ENCODE data around the gene TRPV2. TPM values are rescaled to one million over a fixed set of nuclear protein-coding genes. Genes with fewer than 3 reads are reported as not detected.

TRPV2 gene
- total RNA-seq, 2 donors from 2014 or later: 7.1 to 11.0 TPM

DNA sequence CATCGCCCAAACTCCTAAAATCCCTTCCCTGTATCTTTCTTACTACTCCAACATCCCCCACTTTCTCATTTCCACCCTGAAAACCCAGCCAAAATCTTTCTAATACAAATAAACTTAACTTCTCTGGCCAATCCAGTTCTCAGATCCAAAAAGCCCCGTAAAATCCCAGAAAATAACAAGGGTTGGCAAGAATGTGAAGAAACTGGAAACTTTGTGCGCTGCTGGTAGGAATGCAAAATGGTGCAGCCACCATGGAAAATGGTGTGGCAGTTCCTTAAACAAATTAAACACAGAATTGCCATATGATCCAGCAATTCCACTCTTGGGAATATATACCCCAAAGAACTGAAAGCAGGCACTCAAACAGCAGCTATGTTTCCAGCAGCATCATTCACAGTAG, 52.5 kb downstream of the TRPV2 start:
- TF ChIP-seq, protein P1, sequence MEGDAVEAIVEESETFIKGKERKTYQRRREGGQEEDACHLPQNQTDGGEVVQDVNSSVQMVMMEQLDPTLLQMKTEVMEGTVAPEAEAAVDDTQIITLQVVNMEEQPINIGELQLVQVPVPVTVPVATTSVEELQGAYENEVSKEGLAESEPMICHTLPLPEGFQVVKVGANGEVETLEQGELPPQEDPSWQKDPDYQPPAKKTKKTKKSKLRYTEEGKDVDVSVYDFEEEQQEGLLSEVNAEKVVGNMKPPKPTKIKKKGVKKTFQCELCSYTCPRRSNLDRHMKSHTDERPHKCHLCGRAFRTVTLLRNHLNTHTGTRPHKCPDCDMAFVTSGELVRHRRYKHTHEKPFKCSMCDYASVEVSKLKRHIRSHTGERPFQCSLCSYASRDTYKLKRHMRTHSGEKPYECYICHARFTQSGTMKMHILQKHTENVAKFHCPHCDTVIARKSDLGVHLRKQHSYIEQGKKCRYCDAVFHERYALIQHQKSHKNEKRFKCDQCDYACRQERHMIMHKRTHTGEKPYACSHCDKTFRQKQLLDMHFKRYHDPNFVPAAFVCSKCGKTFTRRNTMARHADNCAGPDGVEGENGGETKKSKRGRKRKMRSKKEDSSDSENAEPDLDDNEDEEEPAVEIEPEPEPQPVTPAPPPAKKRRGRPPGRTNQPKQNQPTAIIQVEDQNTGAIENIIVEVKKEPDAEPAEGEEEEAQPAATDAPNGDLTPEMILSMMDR (IDR thresholded peaks at IDR 0.05): no peak
- no peak for TF ChIP-seq POLR2A (IDR thresholded peaks at IDR 0.05)
- intact Hi-C loops (cut with DNase I): no loop called here

DNA sequence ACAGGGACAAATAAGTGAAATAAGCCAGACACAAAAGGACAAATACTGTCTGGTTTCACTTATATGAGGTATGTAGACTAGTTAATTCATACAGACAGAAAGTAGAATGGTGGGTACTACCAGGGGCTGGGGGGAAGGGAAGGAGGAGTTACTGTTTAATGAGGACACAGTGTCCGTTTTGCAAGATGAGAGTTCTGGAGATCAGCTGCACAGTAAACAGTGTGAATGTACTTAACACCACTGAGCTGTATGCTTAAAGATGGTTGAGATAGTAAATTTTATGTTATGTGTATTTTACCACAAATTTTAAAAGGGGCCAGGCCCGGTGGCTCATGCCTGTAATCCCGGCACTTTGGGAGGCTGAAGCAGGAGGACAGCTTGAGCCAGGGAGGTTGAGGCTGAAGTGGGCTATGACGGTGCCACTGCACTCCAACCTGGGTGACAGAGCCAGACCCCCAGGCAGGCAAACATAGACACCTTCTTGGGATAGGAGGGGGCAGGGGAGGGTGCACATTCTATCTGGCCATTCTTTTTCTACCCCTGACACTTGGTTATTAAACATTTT, 53.1 kb downstream of the TRPV2 start:
- Histone ChIP-seq H3K27ac (peak overlapping the region in 1 of 2 donors; percentile 22), H3K27me3 (replicated peaks; ENCODE audit: insufficient read depth) (no peaks in the 10 kb centered on the region), H3K36me3 (no peaks in the 10 kb centered on the region), H3K9me3 (no peaks in the 10 kb centered on the region), H3K4me3 (no peak overlapping the region), H3K4me1 (replicated peaks) (peaks cover 3% of the 10 kb centered on the region)
- TF ChIP-seq POLR2A (IDR thresholded peaks at IDR 0.05): no peak
- peak; percentile 30 for TF ChIP-seq POLR2AphosphoS5 (IDR thresholded peaks at IDR 0.05)
- 55% methylated on average over 4 of the region's 4 CpGs for WGBS
- peak; percentile 23 for DNase-seq (ENCODE audit: low spot score)
- intact Hi-C loops (cut with DNase I): no loop called here

More for the DNA sequence above, 52.5 kb downstream of the TRPV2 start:
- no peaks in the 10 kb centered on the region for H3K36me3 ChIP-seq
- H3K27me3 ChIP-seq (replicated peaks; ENCODE audit: insufficient read depth): no peaks in the 10 kb centered on the region
- H3K9me3 ChIP-seq: no peaks in the 10 kb centered on the region
- peaks cover 3% of the 10 kb centered on the region for H3K4me1 ChIP-seq (replicated peaks)
- H3K4me3 ChIP-seq: no peak overlapping the region
- peak overlapping the region in 1 of 2 donors; percentile 22 for H3K27ac ChIP-seq
- no peak for DNase-seq (ENCODE audit: low spot score)
- 20% methylated on average over 3 of the region's 3 CpGs for WGBS

DNA sequence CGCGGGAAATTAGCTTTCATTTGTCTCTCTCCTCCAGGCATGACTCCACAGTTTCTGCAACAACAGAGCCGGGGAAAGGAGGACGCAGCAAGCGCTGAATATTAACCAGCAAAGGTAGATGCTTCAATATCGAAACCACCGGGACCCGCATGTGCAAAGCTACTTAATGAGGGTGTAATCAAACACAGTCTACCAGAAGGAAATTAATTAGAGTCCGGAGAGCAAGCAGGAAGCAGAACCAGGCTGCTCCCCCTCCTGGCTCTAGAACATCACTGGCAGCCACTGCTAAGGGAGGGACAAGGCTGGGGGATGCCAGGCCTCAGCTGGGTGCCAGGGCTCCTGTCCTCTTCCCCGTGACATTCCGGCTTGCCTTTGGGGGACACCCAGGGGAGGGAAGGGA, 54.9 kb downstream of the TRPV2 start:
- Histone ChIP-seq H3K4me1 (replicated peaks) (peaks cover 3% of the 10 kb centered on the region), H3K4me3 (no peak overlapping the region), H3K27me3 (replicated peaks; ENCODE audit: insufficient read depth) (no peaks in the 10 kb centered on the region), H3K9me3 (no peaks in the 10 kb centered on the region), H3K36me3 (no peaks in the 10 kb centered on the region), H3K27ac (no peak overlapping the region)
- TF ChIP-seq POLR2A (IDR thresholded peaks at IDR 0.05): no peak
- no peak for TF ChIP-seq POLR2AphosphoS5 (IDR thresholded peaks at IDR 0.05)
- TF ChIP-seq, protein P1 (IDR thresholded peaks at IDR 0.05): no peak
- WGBS: 27% methylated on average over 11 of the region's 11 CpGs
- DNase-seq (ENCODE audit: low spot score): no peak
- intact Hi-C loops (cut with DNase I): no loop called here

DNA sequence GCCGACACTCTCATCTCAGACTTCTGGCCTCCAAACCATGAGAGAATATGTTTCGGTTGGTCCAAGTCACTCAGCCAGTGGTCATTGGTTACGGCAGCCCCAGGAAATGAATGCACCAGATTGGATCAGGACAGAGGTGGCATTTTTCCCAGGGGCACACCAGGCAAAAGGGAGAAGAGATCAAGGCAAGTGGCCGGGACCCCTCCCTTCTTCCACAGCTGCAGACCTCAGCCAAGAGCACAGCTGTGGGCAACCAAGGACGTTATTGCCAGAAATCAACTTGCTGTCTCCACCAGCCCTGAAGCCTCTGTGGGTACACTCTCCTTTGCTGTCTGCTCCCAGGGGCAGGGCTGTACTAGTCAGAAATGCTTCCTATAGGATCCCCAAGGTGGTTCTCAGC, 55.9 kb downstream of the TRPV2 start:
- no peak overlapping the region for H3K4me3 ChIP-seq
- intact Hi-C loops (cut with DNase I): no loop called here
- H3K36me3 ChIP-seq: no peaks in the 10 kb centered on the region
- WGBS: 86% methylated on average over 5 of the region's 5 CpGs
- DNase-seq (ENCODE audit: low spot score): no peak
- peaks cover 3% of the 10 kb centered on the region for H3K4me1 ChIP-seq (replicated peaks)
- no peak overlapping the region for H3K27ac ChIP-seq
- TF ChIP-seq, protein P1 (IDR thresholded peaks at IDR 0.05): no peak
- H3K27me3 ChIP-seq (replicated peaks; ENCODE audit: insufficient read depth): no peaks in the 10 kb centered on the region
- H3K9me3 ChIP-seq: no peaks in the 10 kb centered on the region

DNA sequence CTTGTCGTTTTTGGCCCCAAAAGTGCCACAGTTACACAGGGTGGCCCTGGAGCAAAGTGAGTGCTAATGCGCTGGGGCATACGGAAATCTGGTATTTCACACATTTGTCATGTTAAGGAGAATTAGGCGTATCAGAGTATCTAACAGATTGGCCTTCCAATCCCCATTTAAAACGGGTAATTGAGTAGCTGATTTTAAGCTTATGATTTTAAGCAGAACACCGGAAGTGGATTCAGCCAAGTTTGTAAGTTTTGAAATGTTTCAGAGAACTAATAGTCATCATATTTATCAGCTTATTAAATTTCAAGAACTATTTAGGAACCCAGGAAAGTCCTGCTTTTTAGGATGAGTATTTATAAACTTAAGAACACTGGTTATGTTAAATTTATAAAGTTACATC, 57.2 kb downstream of the TRPV2 start:
- Histone ChIP-seq H3K36me3 (no peaks in the 10 kb centered on the region), H3K4me3 (no peak overlapping the region), H3K27me3 (replicated peaks; ENCODE audit: insufficient read depth) (no peaks in the 10 kb centered on the region), H3K9me3 (no peaks in the 10 kb centered on the region), H3K4me1 (replicated peaks) (peaks cover 3% of the 10 kb centered on the region), H3K27ac (no peak overlapping the region)
- WGBS: 79% methylated on average over 6 of the region's 6 CpGs
- intact Hi-C loops (cut with DNase I): no loop called here
- TF ChIP-seq POLR2A (IDR thresholded peaks at IDR 0.05): no peak
- TF ChIP-seq POLR2AphosphoS5 (IDR thresholded peaks at IDR 0.05): no peak
- TF ChIP-seq, protein P1 (IDR thresholded peaks at IDR 0.05): no peak
- DNase-seq (ENCODE audit: low spot score): no peak
